ENCODE results near the gene ACSL5.

ACSL5 gene

GRCh38 chr10:112373912-112374338 lies at the start of gene ACSL5:
TSS of gene ACSL5 (plus strand) at chr10:112374116. CDS start at chr10:112394947, 20,831 bp downstream.
- no peak for DNase-seq (ENCODE audit: low spot score)

GRCh38 chr10:112327678-112328077 lies 46.2 kb upstream of the ACSL5 start:
- DNase-seq (ENCODE audit: low spot score), result no peak

- no peak for DNase-seq (ENCODE audit: low spot score)
Observed at GRCh38 chr10:112330162-112330561, 43.8 kb upstream of the ACSL5 start.

- no peak for DNase-seq (ENCODE audit: low spot score)
Observed at GRCh38 chr10:112330607-112331160, 43.2 kb upstream of the ACSL5 start.

GRCh38 chr10:112332022-112332421 lies 41.9 kb upstream of the ACSL5 start:
- DNase-seq (ENCODE audit: low spot score), result no peak

- DNase-seq (ENCODE audit: low spot score), result no peak
Observed at GRCh38 chr10:112332509-112333228, 41.2 kb upstream of the ACSL5 start.

GRCh38 chr10:112333452-112333851 lies 40.5 kb upstream of the ACSL5 start:
- no peak for DNase-seq (ENCODE audit: low spot score)

- DNase-seq (ENCODE audit: low spot score), result no peak
Observed at GRCh38 chr10:112335111-112335867, 38.6 kb upstream of the ACSL5 start.

- no peak for DNase-seq (ENCODE audit: low spot score)
Observed at GRCh38 chr10:112335868-112336265, 38.0 kb upstream of the ACSL5 start.

- DNase-seq (ENCODE audit: low spot score), result no peak
Observed at GRCh38 chr10:112336556-112337201, 37.2 kb upstream of the ACSL5 start.

- DNase-seq (ENCODE audit: low spot score), result no peak
Observed at GRCh38 chr10:112338957-112339356, 35.0 kb upstream of the ACSL5 start.

- DNase-seq (ENCODE audit: low spot score), result no peak
Observed at GRCh38 chr10:112340601-112341000, 33.3 kb upstream of the ACSL5 start.

- no peak for DNase-seq (ENCODE audit: low spot score)
Observed at GRCh38 chr10:112343056-112343806, 30.7 kb upstream of the ACSL5 start.

- no peak for DNase-seq (ENCODE audit: low spot score)
Observed at GRCh38 chr10:112344261-112344660, 29.7 kb upstream of the ACSL5 start.

- DNase-seq (ENCODE audit: low spot score), result no peak
Observed at GRCh38 chr10:112345202-112345601, 28.7 kb upstream of the ACSL5 start.

- no peak for DNase-seq (ENCODE audit: low spot score)
Observed at GRCh38 chr10:112345743-112346142, 28.2 kb upstream of the ACSL5 start.

GRCh38 chr10:112346774-112347173 lies 27.1 kb upstream of the ACSL5 start:
- DNase-seq (ENCODE audit: low spot score), result no peak

- DNase-seq (ENCODE audit: low spot score), result no peak
Observed at GRCh38 chr10:112347709-112348671, 25.9 kb upstream of the ACSL5 start.

GRCh38 chr10:112348759-112349158 lies 25.2 kb upstream of the ACSL5 start:
- no peak for DNase-seq (ENCODE audit: low spot score)

GRCh38 chr10:112349521-112350085 lies 24.3 kb upstream of the ACSL5 start:
- DNase-seq (ENCODE audit: low spot score), result no peak

All from AG20443 (cell line).